ENCODE results near the gene STIM1.

The STIM1 gene

GRCh38 chr11:3817181-3817800 lies 38.2 kb upstream of the STIM1 start:
- Histone ChIP-seq H3K27me3 (ENCODE audit: control insufficient read depth in 2 of 2, insufficient read depth in 2 of 2, low read length in 2 of 2) (no peaks in the 10 kb centered on the region), H3K9me3 (ENCODE audit: control insufficient read depth in 2 of 2, low read length in 2 of 2) (no peaks in the 10 kb centered on the region), H3K9ac (ENCODE audit: low read depth in 1 of 2, low read length in 2 of 2) (no peak overlapping the region), H3K36me3 (ENCODE audit: control insufficient read depth in 2 of 2, insufficient read depth in 2 of 2, low read length in 2 of 2) (no peaks in the 10 kb centered on the region), H3K4me1 (ENCODE audit: control insufficient read depth in 2 of 2, insufficient read depth in 2 of 2, low read length in 2 of 2) (no peaks in the 10 kb centered on the region), H3K27ac (ENCODE audit: low read depth in 2 of 2, low read length in 2 of 2) (no peak overlapping the region), H3K4me3 (ENCODE audit: low read length in 2 of 2) (no peak overlapping the region)

- H3K9ac ChIP-seq (ENCODE audit: low read depth in 1 of 2, low read length in 2 of 2), result no peak overlapping the region
- peaks cover 0 to 8% of the 10 kb centered on the region in 2 donors for H3K36me3 ChIP-seq (ENCODE audit: control insufficient read depth in 2 of 2, insufficient read depth in 2 of 2, low read length in 2 of 2)
- no peak overlapping the region for H3K27ac ChIP-seq (ENCODE audit: low read depth in 2 of 2, low read length in 2 of 2)
- H3K4me3 ChIP-seq (ENCODE audit: low read length in 2 of 2), result no peak overlapping the region
- no peaks in the 10 kb centered on the region for H3K9me3 ChIP-seq (ENCODE audit: control insufficient read depth in 2 of 2, low read length in 2 of 2)
- H3K27me3 ChIP-seq (ENCODE audit: control insufficient read depth in 2 of 2, insufficient read depth in 2 of 2, low read length in 2 of 2), result no peaks in the 10 kb centered on the region
- no peaks in the 10 kb centered on the region for H3K4me1 ChIP-seq (ENCODE audit: control insufficient read depth in 2 of 2, insufficient read depth in 2 of 2, low read length in 2 of 2)
Measured at GRCh38 chr11:3820971-3821370, 34.5 kb upstream of the STIM1 start.

GRCh38 chr11:3822312-3822711 lies 33.2 kb upstream of the STIM1 start:
- H3K9me3 ChIP-seq (ENCODE audit: control insufficient read depth in 2 of 2, low read length in 2 of 2), result no peaks in the 10 kb centered on the region
- no peak overlapping the region for H3K9ac ChIP-seq (ENCODE audit: low read depth in 1 of 2, low read length in 2 of 2)
- no peak overlapping the region for H3K27ac ChIP-seq (ENCODE audit: low read depth in 2 of 2, low read length in 2 of 2)
- H3K4me3 ChIP-seq (ENCODE audit: low read length in 2 of 2), result no peak overlapping the region
- H3K4me1 ChIP-seq (ENCODE audit: control insufficient read depth in 2 of 2, insufficient read depth in 2 of 2, low read length in 2 of 2), result no peaks in the 10 kb centered on the region
- H3K36me3 ChIP-seq (ENCODE audit: control insufficient read depth in 2 of 2, insufficient read depth in 2 of 2, low read length in 2 of 2), result peaks cover 5 to 21% of the 10 kb centered on the region in 2 donors
- H3K27me3 ChIP-seq (ENCODE audit: control insufficient read depth in 2 of 2, insufficient read depth in 2 of 2, low read length in 2 of 2), result no peaks in the 10 kb centered on the region

- Histone ChIP-seq H3K9me3 (ENCODE audit: control insufficient read depth in 2 of 2, low read length in 2 of 2) (no peaks in the 10 kb centered on the region), H3K27ac (ENCODE audit: low read depth in 2 of 2, low read length in 2 of 2) (no peak overlapping the region), H3K36me3 (ENCODE audit: control insufficient read depth in 2 of 2, insufficient read depth in 2 of 2, low read length in 2 of 2) (peaks cover 13 to 30% of the 10 kb centered on the region in 2 donors), H3K27me3 (ENCODE audit: control insufficient read depth in 2 of 2, insufficient read depth in 2 of 2, low read length in 2 of 2) (no peaks in the 10 kb centered on the region), H3K9ac (ENCODE audit: low read depth in 1 of 2, low read length in 2 of 2) (no peak overlapping the region), H3K4me3 (ENCODE audit: low read length in 2 of 2) (no peak overlapping the region), H3K4me1 (ENCODE audit: control insufficient read depth in 2 of 2, insufficient read depth in 2 of 2, low read length in 2 of 2) (no peaks in the 10 kb centered on the region)
Measured at GRCh38 chr11:3823303-3823702, 32.2 kb upstream of the STIM1 start.

GRCh38 chr11:3823762-3824506 lies 31.5 kb upstream of the STIM1 start:
- Histone ChIP-seq H3K36me3 (ENCODE audit: control insufficient read depth in 2 of 2, insufficient read depth in 2 of 2, low read length in 2 of 2) (peaks cover 13 to 30% of the 10 kb centered on the region in 2 donors), H3K27ac (ENCODE audit: low read depth in 2 of 2, low read length in 2 of 2) (no peak overlapping the region), H3K27me3 (ENCODE audit: control insufficient read depth in 2 of 2, insufficient read depth in 2 of 2, low read length in 2 of 2) (no peaks in the 10 kb centered on the region)

GRCh38 chr11:3824714-3825472 lies 30.6 kb upstream of the STIM1 start:
- Histone ChIP-seq H3K9me3 (ENCODE audit: control insufficient read depth in 2 of 2, low read length in 2 of 2) (no peaks in the 10 kb centered on the region), H3K4me1 (ENCODE audit: control insufficient read depth in 2 of 2, insufficient read depth in 2 of 2, low read length in 2 of 2) (no peaks in the 10 kb centered on the region), H3K4me3 (ENCODE audit: low read length in 2 of 2) (no peak overlapping the region), H3K36me3 (ENCODE audit: control insufficient read depth in 2 of 2, insufficient read depth in 2 of 2, low read length in 2 of 2) (peaks cover 13 to 35% of the 10 kb centered on the region in 2 donors), H3K9ac (ENCODE audit: low read depth in 1 of 2, low read length in 2 of 2) (no peak overlapping the region), H3K27me3 (ENCODE audit: control insufficient read depth in 2 of 2, insufficient read depth in 2 of 2, low read length in 2 of 2) (no peaks in the 10 kb centered on the region), H3K27ac (ENCODE audit: low read depth in 2 of 2, low read length in 2 of 2) (no peak overlapping the region)

More at GRCh38 chr11:3823762-3824506, 31.5 kb upstream of the STIM1 start:
- H3K4me1 ChIP-seq (ENCODE audit: control insufficient read depth in 2 of 2, insufficient read depth in 2 of 2, low read length in 2 of 2), result no peaks in the 10 kb centered on the region
- no peak overlapping the region for H3K9ac ChIP-seq (ENCODE audit: low read depth in 1 of 2, low read length in 2 of 2)
- no peaks in the 10 kb centered on the region for H3K9me3 ChIP-seq (ENCODE audit: control insufficient read depth in 2 of 2, low read length in 2 of 2)
- no peak overlapping the region for H3K4me3 ChIP-seq (ENCODE audit: low read length in 2 of 2)

GRCh38 chr11:3825473-3826154 lies 29.9 kb upstream of the STIM1 start:
- no peaks in the 10 kb centered on the region for H3K9me3 ChIP-seq (ENCODE audit: control insufficient read depth in 2 of 2, low read length in 2 of 2)
- H3K4me3 ChIP-seq (ENCODE audit: low read length in 2 of 2), result no peak overlapping the region
- H3K9ac ChIP-seq (ENCODE audit: low read depth in 1 of 2, low read length in 2 of 2), result no peak overlapping the region
- H3K27ac ChIP-seq (ENCODE audit: low read depth in 2 of 2, low read length in 2 of 2), result no peak overlapping the region
- H3K27me3 ChIP-seq (ENCODE audit: control insufficient read depth in 2 of 2, insufficient read depth in 2 of 2, low read length in 2 of 2), result no peaks in the 10 kb centered on the region
- H3K4me1 ChIP-seq (ENCODE audit: control insufficient read depth in 2 of 2, insufficient read depth in 2 of 2, low read length in 2 of 2), result peaks cover 0 to 2% of the 10 kb centered on the region in 2 donors
- H3K36me3 ChIP-seq (ENCODE audit: control insufficient read depth in 2 of 2, insufficient read depth in 2 of 2, low read length in 2 of 2), result peaks cover 15 to 36% of the 10 kb centered on the region in 2 donors

- no peak overlapping the region for H3K4me3 ChIP-seq (ENCODE audit: low read length in 2 of 2)
- H3K9me3 ChIP-seq (ENCODE audit: control insufficient read depth in 2 of 2, low read length in 2 of 2), result no peaks in the 10 kb centered on the region
- peaks cover 1 to 2% of the 10 kb centered on the region in 2 donors for H3K4me1 ChIP-seq (ENCODE audit: control insufficient read depth in 2 of 2, insufficient read depth in 2 of 2, low read length in 2 of 2)
- H3K36me3 ChIP-seq (ENCODE audit: control insufficient read depth in 2 of 2, insufficient read depth in 2 of 2, low read length in 2 of 2), result peaks cover 21 to 36% of the 10 kb centered on the region in 2 donors
- H3K27me3 ChIP-seq (ENCODE audit: control insufficient read depth in 2 of 2, insufficient read depth in 2 of 2, low read length in 2 of 2), result no peaks in the 10 kb centered on the region
- no peak overlapping the region for H3K27ac ChIP-seq (ENCODE audit: low read depth in 2 of 2, low read length in 2 of 2)
- no peak overlapping the region for H3K9ac ChIP-seq (ENCODE audit: low read depth in 1 of 2, low read length in 2 of 2)
Measured at GRCh38 chr11:3826721-3827120, 28.7 kb upstream of the STIM1 start.

GRCh38 chr11:3827434-3828186 lies 27.9 kb upstream of the STIM1 start:
- no peak overlapping the region for H3K27ac ChIP-seq (ENCODE audit: low read depth in 2 of 2, low read length in 2 of 2)
- H3K9me3 ChIP-seq (ENCODE audit: control insufficient read depth in 2 of 2, low read length in 2 of 2), result no peaks in the 10 kb centered on the region
- peaks cover 28 to 39% of the 10 kb centered on the region in 2 donors for H3K36me3 ChIP-seq (ENCODE audit: control insufficient read depth in 2 of 2, insufficient read depth in 2 of 2, low read length in 2 of 2)
- no peak overlapping the region for H3K4me3 ChIP-seq (ENCODE audit: low read length in 2 of 2)
- no peaks in the 10 kb centered on the region for H3K27me3 ChIP-seq (ENCODE audit: control insufficient read depth in 2 of 2, insufficient read depth in 2 of 2, low read length in 2 of 2)
- H3K4me1 ChIP-seq (ENCODE audit: control insufficient read depth in 2 of 2, insufficient read depth in 2 of 2, low read length in 2 of 2), result peaks cover 7 to 10% of the 10 kb centered on the region in 2 donors
- no peak overlapping the region for H3K9ac ChIP-seq (ENCODE audit: low read depth in 1 of 2, low read length in 2 of 2)

Measured in mucosa of rectum (tissue), 2 donors.